ENCODE measurements around the gene LRP8. TPM values are rescaled to one million over a fixed set of nuclear protein-coding genes. Genes with fewer than 3 reads are reported as not detected.

Gene LRP8
- total and polyA plus RNA-seq, 2 donors = 1.7 to 4.5 TPM

DNA sequence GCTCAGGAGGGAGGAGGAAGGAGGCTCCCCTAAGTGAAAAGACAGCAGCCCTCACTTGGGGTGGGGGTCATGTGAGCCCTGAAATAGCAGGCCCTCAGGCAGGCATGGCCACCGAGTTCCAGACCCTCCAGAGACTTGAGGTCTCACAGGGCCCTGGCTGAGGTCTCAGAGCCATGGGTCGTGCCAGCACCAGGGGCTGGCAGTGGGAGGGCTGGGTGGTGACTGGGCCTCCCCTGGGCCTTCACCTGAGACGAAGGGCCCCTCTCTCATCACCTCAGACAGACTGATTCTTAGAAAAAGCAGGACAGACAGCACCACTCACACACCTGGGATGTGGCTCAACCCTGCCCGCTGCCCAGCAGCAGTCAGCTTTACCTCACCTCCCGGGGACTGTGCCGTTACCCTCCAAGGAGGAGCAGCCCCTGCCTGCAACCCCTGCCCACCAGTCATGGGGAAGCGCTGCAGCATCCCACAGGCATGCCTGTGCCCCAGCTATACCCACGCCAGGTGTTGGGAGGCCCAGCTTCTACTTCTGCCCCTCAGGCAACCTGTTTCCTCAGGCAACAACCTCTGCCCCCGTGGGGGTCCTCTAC is 42.6 kb upstream of the LRP8 start:
- Histone ChIP-seq H3K4me3 (ENCODE audit: low read length in 2 of 2) (no peak overlapping the region), H3K27ac (ENCODE audit: low read depth in 1 of 2, low read length in 1 of 2) (no peak overlapping the region), H3K4me1 (ENCODE audit: control insufficient read depth in 2 of 2, insufficient read depth in 2 of 2, low read length in 2 of 2) (peaks cover 9 to 33% of the 10 kb centered on the region in 2 donors), H3K36me3 (ENCODE audit: control insufficient read depth in 2 of 2, insufficient read depth in 2 of 2, low read length in 1 of 2) (no peaks in the 10 kb centered on the region), H3K27me3 (ENCODE audit: control insufficient read depth in 2 of 2, insufficient read depth in 1 of 2, low read length in 1 of 2) (no peaks in the 10 kb centered on the region), H3K9me3 (ENCODE audit: control insufficient read depth in 2 of 2, insufficient read depth in 1 of 2, low read length in 1 of 2) (peaks cover 0 to 3% of the 10 kb centered on the region in 2 donors)
- DNase-seq (ENCODE audit: low read depth in 6 of 9, low spot score in 9 of 9) = no peak
- 86% methylated on average over 9 of the region's 9 CpGs for WGBS

DNA sequence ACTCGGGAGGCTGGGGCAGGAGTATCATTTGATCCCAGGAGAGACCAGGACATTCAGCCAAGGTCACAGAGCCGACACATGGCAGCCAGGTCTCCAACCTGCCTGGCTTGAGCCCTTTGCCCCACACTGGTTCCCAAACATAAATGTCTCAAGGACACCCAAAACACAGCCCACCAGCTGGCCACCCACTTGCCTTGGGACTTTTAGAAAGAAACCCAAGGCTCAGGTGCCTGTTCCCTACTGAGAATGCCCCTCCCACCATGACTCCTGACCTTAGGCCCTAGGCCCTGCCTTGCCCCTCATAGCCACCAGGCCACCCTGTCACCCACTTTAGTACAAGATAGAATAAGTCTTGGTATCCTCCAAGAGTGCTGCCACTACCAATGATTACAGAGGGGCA is 41.9 kb upstream of the LRP8 start:
- no peaks in the 10 kb centered on the region for H3K27me3 ChIP-seq (ENCODE audit: control insufficient read depth in 2 of 2, insufficient read depth in 1 of 2, low read length in 1 of 2)
- H3K9me3 ChIP-seq (ENCODE audit: control insufficient read depth in 2 of 2, insufficient read depth in 1 of 2, low read length in 1 of 2) = peaks cover 0 to 3% of the 10 kb centered on the region in 2 donors
- WGBS = 91% methylated on average over 2 of the region's 2 CpGs
- H3K4me1 ChIP-seq (ENCODE audit: control insufficient read depth in 2 of 2, insufficient read depth in 2 of 2, low read length in 2 of 2) = peaks cover 10 to 33% of the 10 kb centered on the region in 2 donors
- no peak overlapping the region for H3K4me3 ChIP-seq (ENCODE audit: low read length in 2 of 2)
- H3K27ac ChIP-seq (ENCODE audit: low read depth in 1 of 2, low read length in 1 of 2) = no peak overlapping the region
- DNase-seq (ENCODE audit: low read depth in 6 of 9, low spot score in 9 of 9) = no peak
- no peaks in the 10 kb centered on the region for H3K36me3 ChIP-seq (ENCODE audit: control insufficient read depth in 2 of 2, insufficient read depth in 2 of 2, low read length in 1 of 2)

DNA sequence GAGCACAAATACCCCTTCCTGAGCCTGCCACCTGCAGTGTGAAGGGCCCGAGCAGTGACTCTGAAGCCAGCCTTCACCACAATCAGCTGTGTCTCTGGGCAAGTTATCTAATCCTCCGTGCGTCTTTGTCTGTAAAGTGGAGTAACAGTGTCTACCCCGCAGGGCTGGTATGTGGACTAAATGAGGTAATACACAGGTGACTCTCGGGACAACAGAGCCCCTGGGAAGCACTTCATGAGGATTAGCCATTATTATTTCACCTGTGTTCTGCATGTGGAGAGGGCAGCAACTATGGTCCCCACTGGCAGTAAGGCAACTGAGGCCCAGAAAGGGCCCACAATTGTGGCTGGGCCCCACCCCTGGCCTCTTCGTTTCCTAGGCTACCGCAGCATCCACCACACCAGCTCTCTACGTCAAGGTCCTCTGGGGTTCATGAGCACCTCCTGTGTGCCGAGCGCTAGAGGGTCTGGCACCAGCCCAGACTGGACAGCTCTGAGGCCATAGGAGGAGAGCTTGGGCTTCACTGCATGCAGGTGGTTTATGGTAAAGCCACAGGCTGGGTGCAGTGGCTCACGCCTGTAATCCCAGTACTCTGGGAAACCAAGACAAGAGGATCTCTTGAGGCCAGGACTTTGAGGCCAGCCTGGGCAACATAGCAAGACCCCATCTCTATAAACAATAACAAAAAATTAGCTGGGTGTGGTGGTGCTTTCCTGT is 41.3 kb upstream of the LRP8 start:
- DNase-seq (ENCODE audit: low read depth in 6 of 9, low spot score in 9 of 9) = peak in 1 of 9 donors; percentile 34
- Histone ChIP-seq H3K4me1 (ENCODE audit: control insufficient read depth in 2 of 2, insufficient read depth in 2 of 2, low read length in 2 of 2) (peaks cover 10 to 33% of the 10 kb centered on the region in 2 donors), H3K36me3 (ENCODE audit: control insufficient read depth in 2 of 2, insufficient read depth in 2 of 2, low read length in 1 of 2) (no peaks in the 10 kb centered on the region), H3K9me3 (ENCODE audit: control insufficient read depth in 2 of 2, insufficient read depth in 1 of 2, low read length in 1 of 2) (peaks cover 0 to 3% of the 10 kb centered on the region in 2 donors), H3K27me3 (ENCODE audit: control insufficient read depth in 2 of 2, insufficient read depth in 1 of 2, low read length in 1 of 2) (no peaks in the 10 kb centered on the region), H3K4me3 (ENCODE audit: low read length in 2 of 2) (no peak overlapping the region), H3K27ac (ENCODE audit: low read depth in 1 of 2, low read length in 1 of 2) (peak overlapping the region in 1 of 2 donors; percentile 36)
- 68% methylated on average over 11 of the region's 11 CpGs for WGBS

DNA sequence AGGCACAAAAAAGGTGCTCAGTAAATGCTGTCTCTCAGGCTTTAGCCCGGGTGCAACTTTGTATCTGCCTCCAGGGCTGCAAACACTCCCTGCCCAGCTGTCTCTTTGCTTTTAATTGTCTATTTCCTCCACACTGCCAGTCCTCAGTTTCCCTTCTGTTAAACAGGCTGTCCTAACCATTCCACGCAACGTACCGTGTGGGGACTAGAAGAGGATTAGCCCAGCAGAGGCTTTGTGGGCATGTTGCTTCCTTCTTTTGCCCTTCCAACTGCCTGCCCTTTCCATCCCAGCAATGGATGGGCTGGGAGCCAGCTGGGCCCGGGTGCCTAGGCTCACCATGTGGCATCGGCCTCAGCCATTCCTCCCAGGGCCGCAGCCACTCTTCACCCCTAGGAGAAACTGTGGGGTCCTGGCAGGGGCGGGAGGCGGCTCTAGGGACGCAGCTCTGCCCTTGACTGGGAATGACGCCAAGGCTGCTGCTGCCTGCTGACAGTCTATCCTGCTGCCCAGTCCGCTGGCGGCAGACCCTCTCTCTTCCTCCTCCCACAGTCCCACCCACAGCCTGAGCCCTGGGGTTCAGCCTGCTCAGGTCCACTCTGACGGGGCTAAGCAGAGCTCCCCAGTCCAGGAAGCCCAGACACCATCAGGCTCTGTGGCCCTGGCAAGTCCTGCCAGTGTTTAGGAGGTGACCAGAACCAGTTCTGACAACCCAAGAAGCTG is 40.6 kb upstream of the LRP8 start:
- peak in 1 of 9 donors; percentile 5 for DNase-seq (ENCODE audit: low read depth in 6 of 9, low spot score in 9 of 9)
- Histone ChIP-seq H3K9me3 (ENCODE audit: control insufficient read depth in 2 of 2, insufficient read depth in 1 of 2, low read length in 1 of 2) (peaks cover 0 to 3% of the 10 kb centered on the region in 2 donors), H3K27ac (ENCODE audit: low read depth in 1 of 2, low read length in 1 of 2) (peak overlapping the region in 1 of 2 donors; percentile 74), H3K4me3 (ENCODE audit: low read length in 2 of 2) (no peak overlapping the region), H3K4me1 (ENCODE audit: control insufficient read depth in 2 of 2, insufficient read depth in 2 of 2, low read length in 2 of 2) (peaks cover 10 to 33% of the 10 kb centered on the region in 2 donors), H3K27me3 (ENCODE audit: control insufficient read depth in 2 of 2, insufficient read depth in 1 of 2, low read length in 1 of 2) (no peaks in the 10 kb centered on the region), H3K36me3 (ENCODE audit: control insufficient read depth in 2 of 2, insufficient read depth in 2 of 2, low read length in 1 of 2) (no peaks in the 10 kb centered on the region)
- WGBS = 67% methylated on average over 14 of the region's 14 CpGs

DNA sequence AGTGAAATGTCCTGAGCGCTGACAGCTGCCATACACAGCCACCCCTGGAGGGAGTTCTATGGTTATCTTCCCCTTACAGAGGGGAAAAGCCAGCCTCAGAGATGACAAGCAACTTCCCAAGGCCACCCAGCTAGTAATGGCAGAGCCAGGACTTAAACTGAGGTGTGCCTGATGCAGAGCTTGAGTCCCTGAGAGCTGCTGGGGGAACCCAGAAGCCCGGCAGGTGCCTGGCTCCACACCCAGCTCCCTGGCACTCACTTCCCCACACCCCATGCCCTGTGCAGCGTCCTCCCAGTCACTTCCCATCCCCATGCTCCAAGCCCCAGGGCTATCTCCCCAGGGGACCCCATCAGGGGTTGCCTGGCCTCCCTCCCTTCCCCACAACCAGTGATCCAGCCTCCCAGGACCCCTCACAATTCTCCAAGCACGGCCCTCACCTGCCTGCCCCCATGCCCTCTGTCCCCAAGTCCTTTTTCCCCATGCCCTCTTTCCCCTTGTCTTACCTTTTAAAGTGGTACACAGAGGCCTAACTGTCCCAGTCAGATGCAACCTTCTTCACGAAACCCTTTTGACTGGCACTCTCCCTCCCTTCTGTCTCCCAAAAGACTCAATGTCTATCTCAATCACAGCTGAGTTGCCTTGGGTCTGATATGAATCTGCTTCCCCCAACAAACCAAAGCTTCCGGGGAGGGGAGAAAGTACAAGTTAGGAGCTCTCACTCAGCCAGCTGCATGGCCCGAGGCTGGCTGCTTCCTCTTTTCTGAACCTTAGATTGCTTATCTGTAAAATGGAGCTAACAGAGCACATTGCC is 39.8 kb upstream of the LRP8 start:
- peak overlapping the region; percentile 61 to 74 for H3K27ac ChIP-seq (ENCODE audit: low read depth in 1 of 2, low read length in 1 of 2)
- H3K27me3 ChIP-seq (ENCODE audit: control insufficient read depth in 2 of 2, insufficient read depth in 1 of 2, low read length in 1 of 2) = no peaks in the 10 kb centered on the region
- H3K36me3 ChIP-seq (ENCODE audit: control insufficient read depth in 2 of 2, insufficient read depth in 2 of 2, low read length in 1 of 2) = no peaks in the 10 kb centered on the region
- peak; percentile 48 to 91 (median 69) for DNase-seq (ENCODE audit: low read depth in 6 of 9, low spot score in 9 of 9)
- 33% methylated on average over 7 of the region's 7 CpGs for WGBS
- H3K4me1 ChIP-seq (ENCODE audit: control insufficient read depth in 2 of 2, insufficient read depth in 2 of 2, low read length in 2 of 2) = peaks cover 10 to 33% of the 10 kb centered on the region in 2 donors
- H3K9me3 ChIP-seq (ENCODE audit: control insufficient read depth in 2 of 2, insufficient read depth in 1 of 2, low read length in 1 of 2) = peaks cover 0 to 3% of the 10 kb centered on the region in 2 donors
- H3K4me3 ChIP-seq (ENCODE audit: low read length in 2 of 2) = peak overlapping the region; percentile 4 to 36

DNA sequence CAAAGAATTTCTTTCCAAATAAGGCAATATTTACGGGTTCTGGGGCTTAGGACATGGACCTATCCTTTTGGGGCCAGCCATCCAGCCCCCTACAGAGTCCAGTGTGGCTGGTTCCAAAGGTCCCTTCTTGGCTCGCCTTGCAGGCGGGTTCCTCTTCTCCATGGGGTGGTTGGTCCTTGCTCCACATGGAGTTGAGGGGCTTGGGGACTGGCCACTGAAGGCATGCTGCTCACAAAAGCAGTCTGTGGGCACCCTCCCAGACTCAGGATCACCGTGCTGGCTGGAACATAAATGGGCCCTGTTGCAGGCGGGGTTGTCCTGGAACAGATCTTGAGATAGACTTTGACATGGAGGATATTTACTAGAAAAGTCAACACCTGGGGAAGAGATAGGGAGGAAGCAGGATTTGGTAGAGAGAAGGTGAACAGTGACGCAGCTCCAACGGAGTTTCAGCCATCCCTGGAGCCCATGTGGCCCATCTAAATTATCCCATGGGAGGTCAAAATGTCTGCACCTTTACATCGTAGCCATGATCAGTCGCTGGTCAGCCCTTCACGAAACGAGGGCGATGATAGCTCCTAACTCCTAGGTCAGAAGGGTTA is 39.1 kb upstream of the LRP8 start:
- DNase-seq (ENCODE audit: low read depth in 6 of 9, low spot score in 9 of 9) = no peak
- Histone ChIP-seq H3K4me3 (ENCODE audit: low read length in 2 of 2) (peak overlapping the region in 1 of 2 donors; percentile 36), H3K27ac (ENCODE audit: low read depth in 1 of 2, low read length in 1 of 2) (no peak overlapping the region), H3K4me1 (ENCODE audit: control insufficient read depth in 2 of 2, insufficient read depth in 2 of 2, low read length in 2 of 2) (peaks cover 10 to 33% of the 10 kb centered on the region in 2 donors), H3K36me3 (ENCODE audit: control insufficient read depth in 2 of 2, insufficient read depth in 2 of 2, low read length in 1 of 2) (no peaks in the 10 kb centered on the region), H3K9me3 (ENCODE audit: control insufficient read depth in 2 of 2, insufficient read depth in 1 of 2, low read length in 1 of 2) (peaks cover 0 to 3% of the 10 kb centered on the region in 2 donors), H3K27me3 (ENCODE audit: control insufficient read depth in 2 of 2, insufficient read depth in 1 of 2, low read length in 1 of 2) (no peaks in the 10 kb centered on the region)
- WGBS = 95% methylated on average over 12 of the region's 12 CpGs

DNA sequence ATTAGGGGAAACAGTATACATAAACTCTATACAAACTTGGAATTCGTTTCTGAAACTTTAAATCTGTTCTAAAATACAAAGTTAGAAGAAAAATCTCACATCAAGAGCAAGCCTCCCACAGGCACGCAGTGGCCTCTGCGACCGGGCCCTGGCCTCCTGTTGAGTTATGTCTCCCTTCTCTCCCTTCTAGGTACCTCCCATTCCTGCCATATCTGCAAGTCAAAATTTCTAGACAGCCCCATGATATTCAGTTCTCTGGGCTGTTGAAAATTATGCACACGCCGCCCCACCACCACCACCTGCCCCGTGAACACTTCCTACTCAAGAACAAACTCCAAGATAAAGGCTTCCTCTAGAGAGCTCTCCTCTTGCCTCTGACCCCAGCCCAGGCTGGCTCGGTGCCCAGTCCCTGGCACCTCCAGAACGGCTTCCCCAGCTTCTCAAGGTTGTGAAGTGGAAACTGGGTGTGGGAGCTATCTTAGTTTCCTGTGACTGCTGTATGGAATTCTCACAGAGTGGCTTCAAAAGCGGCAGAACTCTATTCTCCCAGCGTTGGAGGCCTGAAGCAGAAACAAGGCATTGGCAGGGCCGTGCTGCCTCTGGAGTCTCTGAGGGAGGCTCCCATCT is 37.7 kb upstream of the LRP8 start:
- Histone ChIP-seq H3K4me3 (ENCODE audit: low read length in 2 of 2) (no peak overlapping the region), H3K27ac (ENCODE audit: low read depth in 1 of 2, low read length in 1 of 2) (no peak overlapping the region), H3K36me3 (ENCODE audit: control insufficient read depth in 2 of 2, insufficient read depth in 2 of 2, low read length in 1 of 2) (no peaks in the 10 kb centered on the region), H3K27me3 (ENCODE audit: control insufficient read depth in 2 of 2, insufficient read depth in 1 of 2, low read length in 1 of 2) (no peaks in the 10 kb centered on the region), H3K9me3 (ENCODE audit: control insufficient read depth in 2 of 2, insufficient read depth in 1 of 2, low read length in 1 of 2) (peaks cover 0 to 3% of the 10 kb centered on the region in 2 donors), H3K4me1 (ENCODE audit: control insufficient read depth in 2 of 2, insufficient read depth in 2 of 2, low read length in 2 of 2) (peaks cover 10 to 33% of the 10 kb centered on the region in 2 donors)
- 61% methylated on average over 12 of the region's 12 CpGs for whole genome bisulfite sequencing
- no peak for DNase-seq (ENCODE audit: low read depth in 6 of 9, low spot score in 9 of 9)
